ENCODE measurements around the gene STK38. TPM values are rescaled to one million over a fixed set of nuclear protein-coding genes. Genes with fewer than 3 reads are reported as not detected.

Gene STK38
- total RNA-seq, 1 experiment from 2014 or later = 13.3 TPM

GRCh38 chr6:36580184-36580526, 32.9 kb upstream of the STK38 start (continued):
- TF ChIP-seq AFF4 (CRISPR knock-in tag; IDR thresholded peaks at IDR 0.05; ENCODE audit: borderline replicate concordance) = no peak
- no peak for TF ChIP-seq ATF6 (CRISPR knock-in tag; IDR thresholded peaks at IDR 0.05)
- TF ChIP-seq ZBTB21 (CRISPR knock-in tag; IDR thresholded peaks at IDR 0.05; ENCODE audit: borderline replicate concordance) = no peak
- no peak for TF ChIP-seq MAX (CRISPR knock-in tag; IDR thresholded peaks at IDR 0.05)
- no peak for TF ChIP-seq ZNF423 (CRISPR knock-in tag; IDR thresholded peaks at IDR 0.05)
- no peak for TF ChIP-seq TEAD1 (CRISPR knock-in tag; IDR thresholded peaks at IDR 0.05)
- no peak for TF ChIP-seq ZSCAN18 (CRISPR knock-in tag; IDR thresholded peaks at IDR 0.05)

- no peak overlapping the region for H3K4me3 Mint-ChIP-seq
- DNase-seq (ENCODE audit: low spot score) (no peak), ATAC-seq (no peak)
- H3K27me3 Mint-ChIP-seq (ENCODE audit: low read depth) = no peaks in the 10 kb centered on the region
- H3K36me3 Mint-ChIP-seq = no peaks in the 10 kb centered on the region
- H3K27ac Mint-ChIP-seq = no peak overlapping the region
- CTCF ChIA-PET = no interaction called here
- peaks cover 3% of the 10 kb centered on the region; the same call in 1 of the 2 replicates for H3K4me1 Mint-ChIP-seq
- H3K9me3 Mint-ChIP-seq = peaks cover 5% of the 10 kb centered on the region
- POLR2A ChIA-PET = no interaction called here
- TF ChIP-seq NFATC4 (CRISPR knock-in tag; IDR thresholded peaks at IDR 0.05) = no peak
- TF ChIP-seq SP1 (CRISPR knock-in tag; conservative IDR thresholded peaks at IDR 0.05) = no peak
- TF ChIP-seq ZNF138 (CRISPR knock-in tag; conservative IDR thresholded peaks at IDR 0.05) = no peak
- TF ChIP-seq GTF2I (CRISPR knock-in tag; conservative IDR thresholded peaks at IDR 0.05) = no peak
- no peak for TF ChIP-seq HMGXB4 (CRISPR knock-in tag; IDR thresholded peaks at IDR 0.05)
- no peak for TF ChIP-seq IRF2 (CRISPR knock-in tag; IDR thresholded peaks at IDR 0.05; ENCODE audit: borderline replicate concordance, low read depth)
- TF ChIP-seq GABPB1 (CRISPR knock-in tag; IDR thresholded peaks at IDR 0.05) = no peak
- no peak for TF ChIP-seq E2F4 (CRISPR knock-in tag; IDR thresholded peaks at IDR 0.05; ENCODE audit: borderline replicate concordance, low read depth)
- TF ChIP-seq RELA (CRISPR knock-in tag; IDR thresholded peaks at IDR 0.05; ENCODE audit: borderline replicate concordance) = no peak
- no peak for TF ChIP-seq NFYB (CRISPR knock-in tag; conservative IDR thresholded peaks at IDR 0.05; ENCODE audit: low read depth)
- no peak for TF ChIP-seq FOXK1 (CRISPR knock-in tag; IDR thresholded peaks at IDR 0.05)
- no peak for TF ChIP-seq ZNF281 (CRISPR knock-in tag; IDR thresholded peaks at IDR 0.05)
- no peak for TF ChIP-seq ZNF416 (CRISPR knock-in tag; IDR thresholded peaks at IDR 0.05)
- no peak for TF ChIP-seq ZBTB43 (CRISPR knock-in tag; IDR thresholded peaks at IDR 0.05)
- TF ChIP-seq ETV6 (CRISPR knock-in tag; IDR thresholded peaks at IDR 0.05) = no peak
- TF ChIP-seq MAX (CRISPR knock-in tag; IDR thresholded peaks at IDR 0.05) = no peak
Measured at GRCh38 chr6:36578431-36578830, 31.2 kb upstream of the STK38 start.
